HepG2 (cell line): ENCODE measurements around the gene ENSA. TPM values are rescaled to one million over a fixed set of nuclear protein-coding genes. Genes with fewer than 3 reads are reported as not detected.

Experiments used
- ATAC-seq: fragments of 200-7000 bp; cut with Tn5 transposase; 3 replicates; pipeline ENCODE4 v1.9.1; 2020; ENCODE audit warnings: mild to moderate bottlenecking, moderate library complexity
- BruUV-seq: library from RNA; stranded (reverse); fragments of 400-500 nt; replicated peaks from 2 replicates; lab custom pipeline; 2021; lab: Mats Ljungman, UMichigan
- CTCF ChIA-PET: fragments of 300-600 bp; formaldehyde crosslinking; extraction: SDS; loops from one replicate; lab custom pipeline; 2021; ENCODE audit warnings: low total read pairs, inconsistent platforms, low intra/inter-chr PET ratio; lab: Yijun Ruan, JAX
- POLR2A ChIA-PET: fragments of 350-600 bp; sonication (Branson Sonifier 250); formaldehyde crosslinking; loops from one replicate; lab custom pipeline; 2020; ENCODE audit warnings: antibody characterized with exemption, inconsistent platforms; lab: Yijun Ruan, JAX
- DNase-seq: peaks from one replicate; pipeline ENCODE4 v3.0.0-alpha.2; 2015; ENCODE audit warnings: low spot score
- FAIRE-seq: peaks from 3 replicates; lab custom pipeline; 2011; peaks lifted over from hg19 to GRCh38; lab: Jason Lieb, UNC
- H2AFZ ChIP-seq: one replicate; pipeline ENCODE4 v1.6.1; 2011; ENCODE audit warnings: low read length, inconsistent platforms
- H3K27ac ChIP-seq: fragments of 300-600 bp; 3 replicates; pipeline ENCODE4 v1.8.0; 2011; ENCODE audit warnings: mixed run types, mild to moderate bottlenecking, mixed read lengths, low read length, inconsistent platforms; ENCODE audit not compliant: insufficient read depth; ENCODE audit errors: extremely low read length
- H3K27me3 ChIP-seq, 2 experiments: fragments of 200-600 bp in 1 of 2; 2 replicates in 1 of 2; 3 replicates in 1 of 2; pipeline versions ENCODE4 v1.6.0 to v1.8.0; 2011; ENCODE audit warnings: low read length in 2 of 2, mild to moderate bottlenecking in 2 of 2, moderate library complexity in 2 of 2, inconsistent platforms in 1 of 2; ENCODE audit not compliant: insufficient read depth in 2 of 2, control insufficient read depth in 1 of 2
- H3K36me3 ChIP-seq, 2 experiments: fragments of 200-600 bp in 1 of 2; replicated peaks in 1 of 2; 2 replicates in 1 of 2; 3 replicates in 1 of 2; pipeline versions ENCODE4 v1.5.1 to v1.8.0; 2011; ENCODE audit warnings: low read length in 2 of 2, inconsistent platforms in 1 of 2; ENCODE audit not compliant: insufficient read depth in 2 of 2, control insufficient read depth in 1 of 2
- H3K4me1 ChIP-seq: 2 replicates; pipeline ENCODE4 v1.5.1; 2012; ENCODE audit warnings: low read length, inconsistent platforms; ENCODE audit not compliant: insufficient read depth
- H3K4me2 ChIP-seq: 2 replicates; pipeline ENCODE4 v1.6.0; 2011; ENCODE audit warnings: low read depth, low read length, inconsistent platforms
- H3K4me3 ChIP-seq, 3 experiments: fragments of 200-600 bp in 1 of 3; sonication (generic), shearing (Covaris generic) in 1 of 3; replicated peaks in 1 of 3; 2 replicates each; pipeline ENCODE4 v1.5.1; 2011 to 2016; ENCODE audit warnings: low read length in 3 of 3, inconsistent platforms in 2 of 3, low read depth in 2 of 3, mild to moderate bottlenecking in 2 of 3, control low read depth in 1 of 3, mixed read lengths in 1 of 3; ENCODE audit not compliant: insufficient read depth in 1 of 3
- H3K79me2 ChIP-seq: one replicate; pipeline ENCODE4 v1.6.1; 2011; ENCODE audit warnings: low read length, inconsistent platforms; ENCODE audit not compliant: insufficient read depth
- H3K9ac ChIP-seq: 2 replicates; pipeline ENCODE4 v1.6.0; 2011; ENCODE audit warnings: mild to moderate bottlenecking, low read depth, low read length, inconsistent platforms; ENCODE audit not compliant: insufficient read depth
- H3K9me3 ChIP-seq: 2 replicates; pipeline ENCODE4 v1.5.1; 2012; ENCODE audit warnings: mild to moderate bottlenecking, low read length
- H4K20me1 ChIP-seq: 2 replicates; pipeline ENCODE4 v1.6.0; 2011; ENCODE audit warnings: inconsistent platforms, mild to moderate bottlenecking, low read length, moderate library complexity; ENCODE audit not compliant: insufficient read depth
- ADNP ChIP-seq: sonication (generic); formaldehyde crosslinking; IDR thresholded peaks from 2 replicates; pipeline ENCODE4 v1.4.0; 2020; ENCODE audit warnings: missing genetic modification reagents
- FLYWCH1 ChIP-seq: sonication (generic); formaldehyde crosslinking; IDR thresholded peaks from 2 replicates; pipeline ENCODE4 v1.8.1; 2023; ENCODE audit warnings: mild to moderate bottlenecking, missing genetic modification reagents
- GMEB1 ChIP-seq: sonication (generic); formaldehyde crosslinking; IDR thresholded peaks from 2 replicates; pipeline ENCODE4 v1.5.1; 2020; ENCODE audit warnings: missing genetic modification reagents, mild to moderate bottlenecking, borderline replicate concordance
- HNF4G ChIP-seq, 2 experiments: sonication (generic) in 1 of 2; formaldehyde crosslinking in 1 of 2; IDR thresholded peaks; 2 replicates each; pipeline versions ENCODE4 v1.4.0 to v1.6.1; 2011 to 2020; ENCODE audit warnings: borderline replicate concordance in 2 of 2, low read depth in 2 of 2, mild to moderate bottlenecking in 2 of 2, low read length in 1 of 2, missing genetic modification reagents in 1 of 2, moderate library complexity in 1 of 2
- MTF2 ChIP-seq: sonication (generic); formaldehyde crosslinking; IDR thresholded peaks from 2 replicates; pipeline ENCODE4 v1.5.0; 2020; ENCODE audit warnings: missing genetic modification reagents, borderline replicate concordance
- NCOA5 ChIP-seq: sonication (generic); formaldehyde crosslinking; IDR thresholded peaks from 2 replicates; pipeline ENCODE4 v1.4.0; 2020; ENCODE audit warnings: missing genetic modification reagents
- SRF ChIP-seq: IDR thresholded peaks from 2 replicates; pipeline ENCODE4 v1.6.1; 2011; ENCODE audit warnings: mild to moderate bottlenecking, low read depth, low read length, moderate library complexity
- ZBTB25 ChIP-seq: IDR thresholded peaks from 2 replicates; pipeline ENCODE4 v1.6.1; 2018; ENCODE audit warnings: missing genetic modification reagents
- ZC3H13 ChIP-seq: sonication (generic); formaldehyde crosslinking; IDR thresholded peaks from 2 replicates; pipeline ENCODE4 v1.8.1; 2023; ENCODE audit warnings: mild to moderate bottlenecking, missing genetic modification reagents, moderate library complexity
- ZFP1 ChIP-seq: IDR thresholded peaks from 2 replicates; pipeline ENCODE4 v1.6.1; 2016
- ZNF510 ChIP-seq: sonication (generic); formaldehyde crosslinking; IDR thresholded peaks from 2 replicates; pipeline ENCODE4 v1.4.0; 2020; ENCODE audit warnings: low read depth, mild to moderate bottlenecking, missing genetic modification reagents
- ZNF597 ChIP-seq: sonication (generic); formaldehyde crosslinking; IDR thresholded peaks from 2 replicates; pipeline ENCODE4 v1.5.0; 2020; ENCODE audit warnings: missing genetic modification reagents
- ZNF740 ChIP-seq: sonication (generic); formaldehyde crosslinking; IDR thresholded peaks from 2 replicates; pipeline ENCODE4 v1.4.0; 2020; ENCODE audit warnings: missing genetic modification reagents
- ZNF788 ChIP-seq: sonication (generic); formaldehyde crosslinking; IDR thresholded peaks from 2 replicates; pipeline ENCODE4 v1.5.0; 2020; ENCODE audit warnings: mild to moderate bottlenecking, missing genetic modification reagents, borderline replicate concordance
- WGBS: methylation state at CpG from one replicate; pipeline ENCODE4 v1.1.6; 2017; ENCODE audit warnings: low lambda C conversion rate; 5-methylcytosine and 5-hydroxymethylcytosine counted together
- in situ Hi-C: cut with HindIII; loops from 2 replicates; pipeline ENCODE4 v1.10.0; 2017; ENCODE audit warnings: low pct_unique_long_range_greater_than_20kb; ENCODE audit not compliant: extremely low pct_ligation_motif_present
- intact Hi-C: fragments of 100-400 bp; cut with micrococcal nuclease; formaldehyde crosslinking; loops from one replicate; pipeline ENCODE4 v1.10.0; 2022; ENCODE audit not compliant: unreplicated experiment
- polyA plus RNA-seq, 8 experiments: library from polyadenylated mRNA; depleted of rRNA in 3 of 8; stranded (reverse) in 7 of 8; unstranded in 1 of 8; fragments of >200 nt; fragmentation: Illumina TruSeq in 4 of 8; extraction: Trizol in 4 of 8; gene quantifications; 2 replicates each; pipeline versions ENCODE4 v1.2.1 to v1.2.3, GENCODE V29; 2011 to 2016; ENCODE audit warnings: low read depth in 4 of 8, missing spikeins in 1 of 8, mixed read lengths in 1 of 8; ENCODE audit not compliant: insufficient read depth in 1 of 8
- total RNA-seq, 5 experiments: library from RNA; depleted of rRNA; stranded (reverse); fragments of >200 nt; fragmentation: Illumina TruSeq; extraction: Trizol; gene quantifications; 2 replicates each; pipeline ENCODE4 v1.2.3, GENCODE V29; 2016; ENCODE audit warnings: low read depth in 1 of 5

Gene ENSA
- total and polyA plus RNA-seq, 2 of the 13 experiments (the other 11 are each of a cell fraction or from before 2014, with no cell fraction given): 54.5 to 111 TPM

GRCh38 chr1:150579110-150579944 is 50.1 kb downstream of the ENSA start, which contains the start of gene MCL1:
Gene MCL1, minus strand, starts transcription at chr1:150579610. Its CDS starts 80 bp downstream, at chr1:150579530.
- no peaks in the 10 kb centered on the region; a peak in 1 of 5 replicates for H3K27me3 ChIP-seq
- POLR2A ChIA-PET: interaction anchor here (0.7 to 11.9 kb wide), 32 partner anchors 10 to 434 kb away, joined by 3 to 469 read pairs (median 4); partner anchors contain the start of genes ADAMTSL4, ANXA9, CA14 and ENSA
- CTCF ChIA-PET: interaction anchor here (1.2 kb wide), 1 partner anchor 42 kb away, joined by 5 read pairs; no protein-coding TSS in a partner anchor
- WGBS: 3% methylated on average over 14 of the region's 94 CpGs
- peaks cover 0 to 37% of the 10 kb centered on the region in 2 experiments; a peak in 4 of 5 replicates for H3K36me3 ChIP-seq
- ATAC-seq (peak; percentile 88), FAIRE-seq (peak; percentile 4), DNase-seq (peak; percentile 93)
- peak within 1 kb of the TSS; percentile 94 for H3K9ac ChIP-seq
- no peaks in the 10 kb centered on the region for H3K9me3 ChIP-seq
- intact Hi-C loops (loop anchor here (2.0 to 5.0 kb wide), 2 partner anchors 33 to 41 kb away; no protein-coding TSS in a partner anchor), in situ Hi-C loops (no loop called here)
- H4K20me1 ChIP-seq: peaks cover 48% of the 10 kb centered on the region
- H3K4me3 ChIP-seq: peak within 1 kb of the TSS; percentile 93 to 96 (median 94)
- H2AFZ ChIP-seq: no peak within 1 kb of the TSS
- peak within 1 kb of the TSS; percentile 81 for H3K4me2 ChIP-seq
- H3K79me2 ChIP-seq: peaks cover 58% of the 10 kb centered on the region
- no TSS peak for BruUV-seq
- peaks cover 38% of the 10 kb centered on the region for H3K4me1 ChIP-seq
- peak within 1 kb of the TSS; percentile 92 for H3K27ac ChIP-seq
- TF ChIP-seq ZNF597 (CRISPR knock-in tag) (no peak), ZNF510 (CRISPR knock-in tag) (no peak), SRF (peak; percentile 100), ZNF740 (peak; percentile 84), ZC3H13 (CRISPR knock-in tag) (peak; percentile 28), HNF4G (IDR thresholded peaks at IDR 0.05; ENCODE audit: borderline replicate concordance, low read depth, low read length) (peak; percentile 16; the same call in 1 of the 2 replicates), HNF4G (CRISPR knock-in tag; IDR thresholded peaks at IDR 0.05; ENCODE audit: borderline replicate concordance, low read depth) (no peak), GMEB1 (CRISPR knock-in tag) (peak; percentile 54; the same call in 1 of the 2 replicates), MTF2 (CRISPR knock-in tag) (no peak; the same call in 1 of the 2 replicates), ZNF788 (CRISPR knock-in tag) (0 out of 2 replicates have a peak, but pooled peaks have one; percentile 4), FLYWCH1 (CRISPR knock-in tag) (no peak), NCOA5 (no peak), ZFP1 (no peak), ZBTB25 (CRISPR knock-in tag) (peak; percentile 74), ADNP (CRISPR knock-in tag) (no peak)
